Measurements from ENCODE around the gene ANXA4.
A peak's percentile ranks its signal among the peaks of the same experiment; 100 is the strongest.

DNA sequence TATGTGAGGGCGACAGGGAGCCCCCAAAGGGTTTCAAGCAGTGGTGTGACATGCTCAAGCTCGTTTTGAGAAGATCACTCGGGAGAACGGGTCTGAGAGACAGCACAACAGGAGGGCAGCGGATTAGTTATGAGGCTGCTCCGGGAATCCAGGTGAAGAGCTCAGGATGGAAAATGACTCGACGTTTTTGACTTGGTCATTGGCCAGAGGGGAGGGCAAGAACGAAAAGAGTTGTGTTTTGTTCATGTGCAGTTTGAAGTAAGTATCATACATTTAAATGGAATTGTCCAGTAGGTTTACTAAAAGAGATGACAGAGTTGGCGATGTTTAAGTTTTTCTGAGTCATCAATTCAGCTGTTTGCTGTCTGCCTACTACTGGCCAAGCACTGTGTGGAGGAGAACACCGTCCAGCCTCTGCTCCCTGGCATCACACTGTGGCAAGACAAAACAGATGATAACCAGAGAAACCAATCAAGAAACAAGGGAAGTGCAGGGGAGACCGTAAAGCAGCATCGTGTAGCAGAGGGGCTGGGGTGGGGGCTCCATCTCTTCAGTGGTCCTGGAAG is 25.3 kb upstream of the ANXA4 start:
- TF ChIP-seq, protein P1, sequence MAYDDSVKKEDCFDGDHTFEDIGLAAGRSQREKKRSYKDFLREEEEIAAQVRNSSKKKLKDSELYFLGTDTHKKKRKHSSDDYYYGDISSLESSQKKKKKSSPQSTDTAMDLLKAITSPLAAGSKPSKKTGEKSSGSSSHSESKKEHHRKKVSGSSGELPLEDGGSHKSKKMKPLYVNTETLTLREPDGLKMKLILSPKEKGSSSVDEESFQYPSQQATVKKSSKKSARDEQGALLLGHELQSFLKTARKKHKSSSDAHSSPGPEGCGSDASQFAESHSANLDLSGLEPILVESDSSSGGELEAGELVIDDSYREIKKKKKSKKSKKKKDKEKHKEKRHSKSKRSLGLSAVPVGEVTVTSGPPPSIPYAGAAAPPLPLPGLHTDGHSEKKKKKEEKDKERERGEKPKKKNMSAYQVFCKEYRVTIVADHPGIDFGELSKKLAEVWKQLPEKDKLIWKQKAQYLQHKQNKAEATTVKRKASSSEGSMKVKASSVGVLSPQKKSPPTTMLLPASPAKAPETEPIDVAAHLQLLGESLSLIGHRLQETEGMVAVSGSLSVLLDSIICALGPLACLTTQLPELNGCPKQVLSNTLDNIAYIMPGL (CRISPR knock-in tag; IDR thresholded peaks at IDR 0.05; ENCODE audit: borderline replicate concordance), result no peak
- TF ChIP-seq CTCF (IDR thresholded peaks at IDR 0.05), result 0 out of 3 replicates have a peak, but pooled peaks have one; percentile 7
- TF ChIP-seq, protein P2, sequence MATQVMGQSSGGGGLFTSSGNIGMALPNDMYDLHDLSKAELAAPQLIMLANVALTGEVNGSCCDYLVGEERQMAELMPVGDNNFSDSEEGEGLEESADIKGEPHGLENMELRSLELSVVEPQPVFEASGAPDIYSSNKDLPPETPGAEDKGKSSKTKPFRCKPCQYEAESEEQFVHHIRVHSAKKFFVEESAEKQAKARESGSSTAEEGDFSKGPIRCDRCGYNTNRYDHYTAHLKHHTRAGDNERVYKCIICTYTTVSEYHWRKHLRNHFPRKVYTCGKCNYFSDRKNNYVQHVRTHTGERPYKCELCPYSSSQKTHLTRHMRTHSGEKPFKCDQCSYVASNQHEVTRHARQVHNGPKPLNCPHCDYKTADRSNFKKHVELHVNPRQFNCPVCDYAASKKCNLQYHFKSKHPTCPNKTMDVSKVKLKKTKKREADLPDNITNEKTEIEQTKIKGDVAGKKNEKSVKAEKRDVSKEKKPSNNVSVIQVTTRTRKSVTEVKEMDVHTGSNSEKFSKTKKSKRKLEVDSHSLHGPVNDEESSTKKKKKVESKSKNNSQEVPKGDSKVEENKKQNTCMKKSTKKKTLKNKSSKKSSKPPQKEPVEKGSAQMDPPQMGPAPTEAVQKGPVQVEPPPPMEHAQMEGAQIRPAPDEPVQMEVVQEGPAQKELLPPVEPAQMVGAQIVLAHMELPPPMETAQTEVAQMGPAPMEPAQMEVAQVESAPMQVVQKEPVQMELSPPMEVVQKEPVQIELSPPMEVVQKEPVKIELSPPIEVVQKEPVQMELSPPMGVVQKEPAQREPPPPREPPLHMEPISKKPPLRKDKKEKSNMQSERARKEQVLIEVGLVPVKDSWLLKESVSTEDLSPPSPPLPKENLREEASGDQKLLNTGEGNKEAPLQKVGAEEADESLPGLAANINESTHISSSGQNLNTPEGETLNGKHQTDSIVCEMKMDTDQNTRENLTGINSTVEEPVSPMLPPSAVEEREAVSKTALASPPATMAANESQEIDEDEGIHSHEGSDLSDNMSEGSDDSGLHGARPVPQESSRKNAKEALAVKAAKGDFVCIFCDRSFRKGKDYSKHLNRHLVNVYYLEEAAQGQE (IDR thresholded peaks at IDR 0.05), result no peak
- TF ChIP-seq POLR2A (IDR thresholded peaks at IDR 0.05; ENCODE audit: low read length), result no peak
- no peak for TF ChIP-seq CBX2 (IDR thresholded peaks at IDR 0.05; ENCODE audit: borderline replicate concordance, low read depth)

Data from A549 (cell line).